ENCODE results near the gene SCAMP5.

The SCAMP5 gene

DNA sequence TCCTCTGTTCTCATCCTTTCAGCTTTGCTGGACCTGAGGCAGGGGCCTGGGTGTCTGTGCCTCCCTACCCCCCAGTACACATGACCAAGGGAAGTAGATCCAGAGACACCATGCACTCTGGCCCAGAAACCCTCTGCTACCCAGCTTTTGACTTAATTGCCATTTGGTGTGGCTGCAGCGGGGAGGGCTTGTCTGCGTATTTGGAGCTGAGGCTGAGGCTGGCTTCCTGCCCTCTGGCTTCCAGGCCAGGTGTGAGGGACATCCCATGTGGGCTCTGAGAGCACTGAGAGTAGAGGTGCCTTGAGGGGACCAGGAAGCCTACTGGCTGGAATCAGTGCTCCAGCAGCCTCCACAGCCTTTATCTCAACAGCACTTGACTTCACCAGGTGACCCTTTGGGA is 54.9 kb downstream of the SCAMP5 start:
- no peak for DNase-seq

DNA sequence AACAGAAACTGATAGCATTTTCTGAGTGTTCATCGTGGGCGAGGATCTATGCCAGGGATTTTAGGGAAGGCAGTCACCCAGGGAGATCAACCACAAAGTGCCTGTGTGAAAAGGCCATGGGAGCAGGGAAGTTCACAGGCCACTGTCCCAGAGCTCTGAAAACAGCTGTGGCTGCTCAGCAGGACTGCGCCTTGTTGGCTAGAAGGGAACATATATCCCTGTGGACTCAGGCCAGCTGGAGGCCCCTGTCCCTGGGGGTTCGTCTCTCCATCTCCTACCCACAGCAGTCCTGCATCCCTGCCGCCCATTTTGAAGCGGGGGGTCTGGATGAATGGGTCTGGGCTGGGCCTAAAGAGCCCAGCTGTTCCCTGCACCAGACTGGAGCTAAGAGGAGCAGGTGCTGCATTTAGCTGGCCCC is 55.8 kb downstream of the SCAMP5 start:
- DNase-seq: peak; percentile 23

DNA sequence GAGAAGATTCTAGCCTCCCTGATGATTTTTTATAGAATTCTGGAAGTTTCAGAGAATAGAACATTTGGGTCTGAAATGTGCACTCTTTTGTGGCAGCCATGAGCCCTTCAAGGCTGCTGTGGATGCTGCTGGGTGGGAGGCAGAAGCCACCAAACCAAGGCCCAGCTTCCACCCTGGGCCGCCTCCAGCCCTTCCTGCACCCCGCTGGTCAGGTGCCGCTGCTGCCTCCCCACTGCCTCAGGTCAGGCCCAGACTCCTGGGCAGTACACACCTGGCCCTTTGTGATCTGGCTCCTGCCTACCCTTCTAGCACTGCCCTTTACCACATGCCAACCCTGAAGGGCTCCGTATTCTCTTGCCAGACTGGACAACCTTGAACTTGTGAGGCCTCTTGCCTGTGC is 56.3 kb downstream of the SCAMP5 start:
- no peak for DNase-seq

DNA sequence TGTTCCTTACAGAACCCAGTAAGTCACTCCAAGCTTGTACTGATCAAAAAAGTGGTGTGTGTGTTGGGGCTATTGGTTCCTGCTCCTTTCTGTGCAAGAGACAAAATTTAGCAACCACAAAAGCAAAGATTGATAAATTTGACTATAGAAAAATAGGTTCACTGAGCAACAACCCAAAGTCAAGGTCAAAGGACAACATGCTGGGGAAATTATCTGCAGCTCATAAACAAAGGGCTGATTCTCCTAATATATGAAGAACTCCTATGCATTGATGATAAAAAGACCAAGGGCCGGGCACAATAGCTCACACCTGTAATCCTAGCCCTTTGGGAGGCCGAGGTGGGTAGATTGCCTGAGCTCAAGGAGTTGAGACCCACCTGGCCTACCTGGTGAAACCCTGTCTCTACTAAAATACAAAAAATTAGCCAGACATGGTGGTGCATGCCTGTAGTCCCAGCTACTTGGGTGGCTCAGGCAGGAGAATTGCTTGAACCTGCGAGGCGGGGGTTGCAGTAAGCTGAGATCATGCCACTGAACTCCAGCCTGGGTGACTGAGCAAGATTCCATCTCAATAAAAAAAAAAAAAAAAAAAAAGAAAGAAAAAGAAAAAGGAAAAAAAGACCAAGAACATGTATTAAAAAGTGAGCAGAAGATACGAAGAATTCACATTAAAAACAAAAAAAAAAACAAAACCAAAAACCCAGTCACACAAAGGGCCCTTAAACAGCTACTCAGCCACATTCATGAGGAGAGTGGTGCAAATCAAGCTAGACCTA is 57.8 kb downstream of the SCAMP5 start:
- DNase-seq: no peak

DNA sequence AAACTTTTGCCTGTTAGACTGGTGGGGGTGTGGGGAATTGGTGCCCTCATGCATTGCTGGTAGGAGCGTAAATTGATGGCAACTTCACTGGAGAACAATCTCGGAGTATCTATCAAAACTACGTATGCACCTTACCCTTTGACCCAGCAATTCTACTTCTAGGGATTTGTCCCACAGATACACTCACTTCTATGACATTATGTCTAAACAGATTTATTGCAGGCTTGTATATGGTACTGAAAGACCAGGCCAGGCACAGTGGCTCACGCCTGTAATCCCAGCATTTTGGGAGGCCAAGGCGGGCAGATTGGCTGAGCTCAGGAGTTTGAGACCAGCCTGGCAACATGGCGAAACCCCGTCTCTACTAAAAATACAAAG is 58.4 kb downstream of the SCAMP5 start:
- DNase-seq: no peak

DNA sequence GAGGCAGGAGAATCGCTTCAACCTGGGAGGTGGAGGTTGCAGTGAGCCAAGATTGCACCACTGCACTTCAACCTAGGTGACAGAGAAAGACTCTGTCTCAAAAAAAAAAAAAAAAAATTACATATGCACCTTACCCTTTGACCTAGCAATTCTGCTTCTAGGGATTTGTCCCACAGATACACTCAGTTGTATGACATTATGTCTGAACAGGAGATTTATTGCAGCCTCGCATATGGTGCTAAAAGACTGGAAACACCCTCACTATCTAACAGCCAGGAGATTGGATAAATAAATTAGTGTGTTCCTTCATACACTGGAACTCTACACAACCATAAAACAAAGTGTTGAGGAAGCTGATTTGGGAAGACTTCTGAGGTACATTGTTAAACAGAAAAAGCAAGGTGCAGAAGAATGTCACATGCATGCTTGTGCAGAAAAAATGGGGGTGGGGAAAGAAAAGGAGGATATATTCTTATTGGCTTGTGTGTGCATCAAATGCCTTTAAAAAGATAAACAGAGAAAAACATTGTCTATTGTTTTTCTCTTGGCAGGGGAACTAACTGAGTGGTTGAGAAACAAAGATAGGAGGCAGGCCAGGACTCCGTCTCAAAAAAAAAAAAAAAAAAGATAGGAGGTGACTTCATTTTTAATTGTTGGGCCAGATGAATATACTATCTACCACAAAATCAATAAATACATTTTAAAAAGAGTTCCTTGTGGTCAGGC is 59.0 kb downstream of the SCAMP5 start:
- DNase-seq: no peak

DNA sequence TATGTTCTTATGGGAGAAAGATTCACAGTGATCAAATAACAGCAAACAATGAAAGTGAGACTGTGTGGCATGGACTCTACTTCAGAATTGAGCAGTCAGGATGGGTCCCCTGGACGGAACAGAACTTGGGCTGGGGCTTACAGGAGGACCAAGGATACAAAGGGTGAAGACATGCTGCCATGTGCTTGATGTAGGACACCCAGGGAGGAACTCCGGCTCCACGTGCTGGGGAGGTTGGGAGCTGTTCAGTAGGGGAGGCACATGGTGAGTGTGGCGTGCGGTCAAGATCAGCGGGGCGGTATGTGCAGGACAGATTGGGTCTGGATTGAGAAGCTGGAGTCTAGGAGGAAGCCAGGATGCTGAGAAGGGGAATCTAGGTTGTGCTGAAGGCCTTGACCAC is 60.7 kb downstream of the SCAMP5 start:
- no peak for DNase-seq

DNA sequence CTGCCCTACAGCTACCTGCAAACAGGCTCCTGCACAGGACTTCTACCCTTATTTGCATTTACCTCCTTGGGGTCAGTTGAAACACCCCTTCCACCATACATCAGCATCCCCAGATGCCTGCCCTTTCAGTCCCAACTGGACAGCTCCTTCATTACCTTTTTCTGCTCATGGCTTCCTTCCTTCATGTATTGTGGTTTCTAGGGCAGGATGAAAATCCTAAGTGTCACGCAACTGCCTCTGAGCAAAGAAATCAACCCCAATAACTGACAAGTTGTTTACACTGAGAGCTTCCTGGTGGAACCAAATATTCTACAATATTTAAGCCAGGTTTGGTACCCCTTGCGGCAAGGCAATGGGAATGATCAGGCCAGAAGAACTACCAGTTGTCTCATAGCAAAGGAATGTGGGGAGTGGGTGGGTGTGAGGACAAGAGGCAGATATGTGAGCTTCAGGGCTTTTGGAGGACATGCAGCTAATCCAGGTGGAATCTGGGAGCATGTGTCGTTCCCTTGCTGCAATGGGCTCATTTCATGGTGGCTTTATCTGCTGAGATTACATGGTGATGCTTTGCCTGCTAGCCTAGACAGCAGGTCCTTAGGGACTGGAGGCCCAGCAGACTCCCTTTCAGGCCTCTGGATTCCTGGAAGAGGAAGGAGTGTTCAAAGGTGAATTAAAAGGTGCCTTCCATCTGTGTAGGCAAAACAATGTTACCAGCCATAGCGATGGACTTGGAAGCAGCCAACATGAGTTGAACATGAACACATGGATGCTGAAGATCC is 63.0 kb downstream of the SCAMP5 start:
- DNase-seq: no peak

DNA sequence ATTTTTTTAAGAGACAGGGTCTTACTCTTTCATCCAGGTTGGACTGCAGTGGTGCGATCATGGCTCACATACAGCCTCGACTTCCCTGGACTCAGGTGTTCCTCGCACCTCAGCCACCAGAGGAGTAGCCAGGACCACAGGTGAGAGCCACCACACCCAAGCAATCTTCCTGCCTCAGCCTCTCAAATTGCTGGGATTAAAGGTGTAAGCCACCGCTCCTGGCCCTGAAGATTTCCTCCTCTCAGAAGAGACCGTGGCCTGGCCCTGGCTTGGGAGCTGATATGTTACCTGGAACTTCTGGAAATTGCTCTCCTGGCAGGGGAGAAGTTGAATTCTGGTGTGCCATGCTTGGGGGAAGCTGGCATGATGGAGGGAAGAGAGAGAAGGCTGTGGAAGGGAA is 64.2 kb downstream of the SCAMP5 start:
- DNase-seq: no peak

DNA sequence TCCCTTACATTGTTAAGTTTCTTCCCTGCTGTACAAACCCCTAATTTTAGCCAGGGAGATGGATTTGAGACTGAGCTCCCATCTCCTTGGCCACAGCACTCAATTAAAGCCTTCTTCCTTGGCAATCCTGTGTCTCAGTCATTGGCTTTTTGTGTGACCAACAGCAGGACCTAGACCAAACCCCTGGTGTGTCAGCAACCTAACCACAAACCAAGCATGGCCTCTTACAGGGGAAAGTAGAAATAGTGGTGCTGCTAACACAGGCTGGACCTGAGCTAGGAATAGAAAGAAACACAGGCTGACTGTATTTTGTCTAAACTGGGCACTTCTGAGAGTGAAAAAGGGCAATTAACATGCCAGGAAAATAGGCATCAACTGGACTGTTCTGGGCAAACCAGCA is 65.9 kb downstream of the SCAMP5 start:
- no peak for DNase-seq

DNA sequence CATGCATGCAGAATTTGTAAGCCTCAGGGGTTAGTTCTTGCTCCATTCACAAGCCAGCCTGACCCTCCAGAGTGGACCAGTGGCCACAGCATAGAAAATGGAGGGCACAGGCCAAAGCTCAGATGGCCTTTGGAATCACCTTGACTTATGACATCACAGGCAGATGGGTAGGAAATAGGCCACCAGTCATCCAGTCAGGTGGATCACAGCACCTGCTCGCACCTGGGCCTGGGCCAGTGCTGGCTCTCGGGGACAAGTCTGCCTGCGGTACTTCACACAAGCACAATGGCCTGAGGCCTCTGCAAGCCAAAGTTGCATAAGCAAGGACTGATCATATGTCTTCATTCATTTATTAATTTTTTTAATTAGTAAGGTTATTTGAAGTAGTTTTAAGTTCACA is 67.3 kb downstream of the SCAMP5 start:
- DNase-seq: no peak

DNA sequence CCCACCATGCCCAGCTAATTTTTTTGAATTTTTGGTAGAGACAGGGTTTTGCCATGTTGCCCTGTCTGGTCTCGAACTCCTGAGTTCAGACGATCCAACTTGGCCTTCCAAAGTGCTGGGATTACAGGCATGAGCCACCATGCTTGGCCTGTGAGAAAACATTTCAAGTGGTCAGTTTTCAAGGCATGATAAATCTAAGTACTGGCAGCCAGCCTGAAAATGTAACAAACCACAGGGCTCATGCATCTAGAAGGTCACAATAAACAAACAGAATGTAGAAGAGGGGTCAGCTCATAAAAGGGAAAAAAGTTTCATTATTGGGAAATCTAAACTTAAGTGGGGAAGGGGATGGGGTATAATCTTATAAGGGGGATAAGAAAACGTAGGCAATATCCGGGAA is 68.0 kb downstream of the SCAMP5 start:
- DNase-seq: no peak

DNA sequence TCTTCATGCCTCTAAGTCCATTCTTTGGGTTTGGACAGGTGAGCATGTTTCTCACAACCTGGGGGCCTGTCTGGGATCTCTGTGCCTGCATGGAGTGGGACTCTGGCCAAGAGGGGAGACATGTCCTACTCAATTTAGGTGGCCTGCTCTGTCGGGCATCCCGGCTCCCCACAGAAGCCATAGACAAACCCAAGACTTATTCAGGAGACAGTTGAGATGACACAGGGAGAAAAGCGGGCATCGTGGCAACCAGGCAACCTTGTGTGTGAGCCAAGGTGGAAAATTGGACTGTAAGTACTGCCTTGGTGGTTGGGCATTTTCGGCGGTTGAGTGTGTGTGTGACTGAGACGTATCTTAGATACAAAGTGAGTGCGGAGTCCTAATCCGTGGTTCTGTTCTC is 68.5 kb downstream of the SCAMP5 start:
- DNase-seq: no peak

DNA sequence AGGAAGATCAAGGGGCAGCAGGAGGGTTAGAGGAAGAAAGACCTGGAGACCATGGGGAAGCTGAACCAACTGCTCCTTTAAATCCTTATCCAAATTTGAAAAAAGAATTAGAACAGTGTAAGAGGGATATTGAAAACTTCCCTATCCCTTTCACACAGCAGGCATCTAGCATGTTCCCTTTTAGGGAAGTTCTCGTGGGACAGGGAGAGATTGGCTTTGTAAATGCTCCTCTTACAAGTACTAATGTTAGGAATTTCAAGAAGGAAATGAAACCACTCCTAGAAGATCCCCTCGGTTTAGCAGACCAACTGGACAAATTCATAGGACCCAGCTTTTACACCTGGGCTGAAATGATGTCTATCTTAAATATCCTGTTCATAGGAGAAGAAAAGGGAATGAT is 69.5 kb downstream of the SCAMP5 start:
- no peak for DNase-seq

DNA sequence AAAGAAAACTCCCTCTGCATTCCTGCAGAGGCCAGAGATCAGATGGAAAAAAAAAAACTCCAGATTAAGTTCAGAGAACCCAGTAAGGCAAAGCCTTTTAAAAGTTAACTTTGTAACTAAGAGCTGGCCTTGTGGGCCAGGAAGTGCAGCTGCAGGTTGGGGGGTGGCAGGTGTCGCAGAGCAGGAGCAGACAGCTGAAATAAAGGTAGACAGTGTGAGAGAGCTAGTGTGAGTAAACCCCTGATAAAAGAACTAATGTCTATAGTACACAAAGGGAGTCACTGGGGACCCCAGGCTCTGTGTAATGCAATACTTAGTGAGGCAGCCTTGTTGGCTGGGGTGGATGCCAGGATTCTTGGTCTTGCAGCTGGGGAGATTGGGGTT is 70.1 kb downstream of the SCAMP5 start:
- DNase-seq: no peak

DNA sequence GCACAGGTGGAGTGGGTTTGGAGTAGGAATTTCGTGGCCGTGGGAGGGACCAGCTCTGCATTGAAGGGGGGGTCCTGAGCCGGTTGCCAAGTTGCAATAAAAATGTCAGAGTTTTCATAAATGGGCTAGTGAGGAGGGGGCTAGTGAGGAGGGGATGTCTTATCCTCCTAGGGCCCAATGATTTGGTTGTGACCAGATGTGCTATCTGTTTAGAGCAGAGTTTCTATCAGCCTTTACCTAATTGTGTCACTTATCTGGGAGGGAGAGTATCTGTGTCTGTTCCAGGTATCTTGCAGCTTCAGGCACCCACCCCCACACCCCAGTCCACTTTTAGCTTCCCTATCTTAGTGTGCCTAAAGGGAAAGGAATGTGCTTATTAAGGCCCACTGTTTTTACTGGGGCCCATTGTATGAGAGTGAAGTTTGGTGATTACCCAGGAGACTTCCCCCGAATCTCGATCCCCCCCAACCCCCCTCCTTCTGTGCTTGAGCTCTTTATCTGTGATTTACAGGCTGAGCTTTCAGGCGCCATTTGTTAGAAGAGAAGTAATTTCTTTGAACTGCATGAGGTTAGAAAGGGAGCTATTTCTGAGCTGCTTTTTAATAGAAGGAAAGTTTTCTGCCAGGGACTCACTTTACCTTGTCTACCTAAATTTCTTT is 70.6 kb downstream of the SCAMP5 start:
- no peak for DNase-seq

DNA sequence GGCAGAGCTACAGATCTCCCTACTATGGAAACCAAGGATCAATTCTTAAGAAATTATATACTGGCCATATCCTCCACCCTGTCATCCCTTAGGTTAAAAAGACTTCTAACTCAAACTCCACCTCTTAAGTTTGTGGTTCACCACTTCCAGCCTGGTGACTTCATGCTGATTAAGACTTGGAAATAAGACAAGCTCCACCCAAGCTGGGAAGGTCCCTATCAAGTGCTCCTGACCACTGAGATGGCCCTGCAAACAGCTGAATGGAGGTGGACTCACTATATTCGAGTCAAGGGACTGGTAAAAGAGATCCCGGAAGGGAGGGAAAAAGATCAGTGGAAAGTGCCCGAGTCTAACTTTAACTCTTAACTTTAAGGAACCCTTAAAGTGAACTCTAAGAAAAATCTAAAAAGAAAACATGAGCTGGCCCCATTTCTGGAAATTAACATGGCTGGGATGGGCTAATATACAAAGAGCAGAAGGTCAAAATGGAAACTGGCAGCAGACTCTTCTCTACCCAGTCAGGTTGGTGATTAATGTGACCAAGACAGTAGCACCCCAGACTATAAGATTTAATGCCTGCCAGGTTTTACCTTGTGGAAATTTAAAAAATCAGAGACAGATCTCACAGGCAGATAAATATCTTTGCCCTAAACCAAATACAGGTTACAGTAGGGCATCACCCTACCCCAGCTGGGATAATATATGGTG is 71.9 kb downstream of the SCAMP5 start:
- no peak for DNase-seq

DNA sequence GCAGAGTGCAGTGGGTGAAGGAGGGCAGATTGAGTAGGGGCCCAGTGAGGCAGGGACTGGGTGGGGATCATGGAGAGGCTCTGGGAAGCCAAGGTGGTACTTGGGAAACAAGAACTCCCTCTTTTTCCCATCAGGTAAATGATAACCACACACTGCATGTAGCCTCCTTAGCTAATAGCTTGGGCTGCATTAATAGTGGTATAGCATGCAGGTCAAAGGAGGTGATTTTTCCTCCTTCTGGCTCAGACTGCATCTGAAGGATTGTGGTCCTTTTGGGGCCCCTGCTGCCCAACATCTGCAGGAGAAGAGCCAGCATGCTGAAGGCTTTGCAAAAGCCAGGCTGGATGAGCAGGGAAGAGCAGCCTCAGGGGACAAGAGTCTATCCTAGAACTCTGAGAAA is 73.4 kb downstream of the SCAMP5 start:
- no peak for DNase-seq

DNA sequence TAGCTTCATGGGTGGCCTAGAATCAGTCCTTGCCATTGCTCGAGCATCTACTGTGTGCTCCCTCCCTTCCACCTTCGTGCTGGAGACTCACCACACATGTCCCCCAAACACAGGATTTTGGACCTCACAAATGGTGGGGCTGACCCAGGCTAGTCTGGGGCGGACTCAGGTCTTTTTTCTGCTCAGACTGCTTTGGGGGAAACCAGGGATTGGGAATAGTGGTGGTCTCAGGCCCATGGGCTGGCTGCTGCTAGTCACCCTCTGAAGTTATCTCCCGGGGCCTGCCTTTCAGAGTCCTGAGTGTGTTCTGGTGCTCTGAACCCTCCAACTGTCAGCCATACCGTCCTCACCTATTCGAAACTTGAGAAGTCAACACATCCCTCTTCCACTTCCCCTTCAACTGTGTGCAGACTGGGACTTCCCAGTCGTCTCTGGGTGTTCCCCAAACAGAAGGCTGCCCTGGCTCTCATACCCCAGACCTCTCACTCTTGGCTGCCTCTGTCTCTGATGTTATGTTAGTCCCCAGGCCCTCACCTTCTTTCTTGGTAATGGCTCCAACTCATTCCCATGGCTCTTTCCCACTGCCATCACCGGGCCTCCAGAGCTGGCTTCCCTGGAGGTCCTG is 74.0 kb downstream of the SCAMP5 start:
- no peak for DNase-seq

DNA sequence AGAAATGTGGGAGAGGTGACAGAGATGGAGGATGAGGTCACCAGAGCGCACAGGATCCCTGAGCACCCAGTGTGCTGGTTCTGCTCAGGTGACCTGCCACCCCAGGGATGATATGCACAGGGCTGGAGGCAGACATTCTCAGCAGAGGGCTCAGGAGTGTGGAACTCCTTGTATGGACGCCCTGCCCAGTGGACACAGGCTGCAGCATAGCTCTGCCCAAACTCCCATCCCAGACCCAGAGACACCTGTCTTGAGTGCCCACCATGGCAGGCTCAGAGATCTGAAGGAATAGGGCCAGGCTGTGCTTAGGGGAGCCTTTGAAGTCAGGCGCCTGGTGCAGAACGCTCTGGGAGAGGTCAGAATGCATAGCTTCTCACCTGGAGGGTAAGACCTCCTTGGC is 75.3 kb downstream of the SCAMP5 start:
- no peak for DNase-seq
